ENCODE measurements around the gene GSDMA.

DNA sequence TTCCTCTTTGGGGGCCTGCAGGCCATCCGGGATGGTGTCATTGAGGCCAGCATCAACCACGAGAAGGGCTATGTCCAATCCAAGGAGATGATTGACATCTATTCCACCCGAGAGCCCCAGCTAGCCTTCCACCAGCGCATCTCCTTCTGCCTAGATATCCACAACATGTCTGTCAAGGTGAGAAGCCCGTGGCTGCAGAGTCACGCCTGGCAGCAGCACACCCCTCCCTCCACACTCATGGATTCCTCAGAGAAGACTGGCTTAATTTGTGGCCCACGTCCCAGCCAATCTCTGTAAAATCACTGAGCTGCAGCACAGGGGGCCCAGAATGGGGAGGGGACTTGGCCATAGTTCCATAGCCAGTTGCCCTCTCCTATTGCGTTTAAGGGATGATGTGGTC is 33.4 kb downstream of the GSDMA start:
- TF ChIP-seq CTCF (IDR thresholded peaks at IDR 0.05): no peak
- TF ChIP-seq EP300 (IDR thresholded peaks at IDR 0.05): no peak

Measured in ovary (tissue), 3 donors.